ENCODE results near the gene HOXA7.

The HOXA7 gene

DNA sequence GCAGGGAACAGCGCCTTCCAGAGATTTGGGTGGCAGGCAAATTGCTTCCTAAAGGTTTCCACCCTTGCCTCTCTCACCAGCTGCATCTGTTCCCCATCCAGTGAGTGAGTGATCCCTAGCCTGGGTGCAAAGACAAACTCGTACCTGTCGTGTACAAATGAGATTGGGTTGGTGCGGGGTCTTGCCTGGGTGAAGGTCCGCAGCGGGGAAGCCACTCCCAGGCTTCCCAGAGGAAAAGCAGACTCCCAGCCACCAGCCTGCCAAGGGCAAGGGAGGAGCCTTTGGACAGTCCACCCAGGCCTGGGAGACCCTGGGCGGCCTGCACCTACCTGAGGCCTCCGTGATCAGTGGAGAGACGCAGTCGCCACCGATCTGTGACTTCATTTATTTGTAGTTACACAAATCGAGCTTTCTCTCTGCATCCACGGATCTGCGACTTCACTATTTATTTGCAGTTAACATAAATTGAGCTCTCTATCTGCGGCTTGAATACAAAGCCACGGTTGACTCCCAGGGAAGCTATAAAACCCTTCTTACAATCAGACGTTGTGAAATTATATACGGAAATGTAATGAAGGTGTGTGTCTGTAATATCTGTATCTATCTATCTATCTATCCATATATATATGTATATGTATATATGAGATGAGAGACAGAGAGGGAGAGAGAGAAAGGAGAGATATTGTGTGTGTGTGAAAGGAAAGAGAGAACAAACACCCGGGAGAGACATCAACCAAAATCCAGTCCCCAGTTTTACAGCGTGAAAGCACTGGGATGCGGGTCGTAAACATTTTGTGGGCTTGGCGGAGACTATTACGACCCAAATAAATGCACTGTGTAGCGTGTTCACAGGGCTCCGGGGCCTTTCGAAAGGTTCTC lies 3.0 kb upstream of the HOXA7 start:
- no peak for DNase-seq (ENCODE audit: low read depth)
- TF ChIP-seq, protein P1, sequence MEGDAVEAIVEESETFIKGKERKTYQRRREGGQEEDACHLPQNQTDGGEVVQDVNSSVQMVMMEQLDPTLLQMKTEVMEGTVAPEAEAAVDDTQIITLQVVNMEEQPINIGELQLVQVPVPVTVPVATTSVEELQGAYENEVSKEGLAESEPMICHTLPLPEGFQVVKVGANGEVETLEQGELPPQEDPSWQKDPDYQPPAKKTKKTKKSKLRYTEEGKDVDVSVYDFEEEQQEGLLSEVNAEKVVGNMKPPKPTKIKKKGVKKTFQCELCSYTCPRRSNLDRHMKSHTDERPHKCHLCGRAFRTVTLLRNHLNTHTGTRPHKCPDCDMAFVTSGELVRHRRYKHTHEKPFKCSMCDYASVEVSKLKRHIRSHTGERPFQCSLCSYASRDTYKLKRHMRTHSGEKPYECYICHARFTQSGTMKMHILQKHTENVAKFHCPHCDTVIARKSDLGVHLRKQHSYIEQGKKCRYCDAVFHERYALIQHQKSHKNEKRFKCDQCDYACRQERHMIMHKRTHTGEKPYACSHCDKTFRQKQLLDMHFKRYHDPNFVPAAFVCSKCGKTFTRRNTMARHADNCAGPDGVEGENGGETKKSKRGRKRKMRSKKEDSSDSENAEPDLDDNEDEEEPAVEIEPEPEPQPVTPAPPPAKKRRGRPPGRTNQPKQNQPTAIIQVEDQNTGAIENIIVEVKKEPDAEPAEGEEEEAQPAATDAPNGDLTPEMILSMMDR (IDR thresholded peaks at IDR 0.05; ENCODE audit: insufficient read depth, low read depth, low read length, missing control alignments) = no peak
- H3K4me3 ChIP-seq (ENCODE audit: low read length) = no peak overlapping the region

DNA sequence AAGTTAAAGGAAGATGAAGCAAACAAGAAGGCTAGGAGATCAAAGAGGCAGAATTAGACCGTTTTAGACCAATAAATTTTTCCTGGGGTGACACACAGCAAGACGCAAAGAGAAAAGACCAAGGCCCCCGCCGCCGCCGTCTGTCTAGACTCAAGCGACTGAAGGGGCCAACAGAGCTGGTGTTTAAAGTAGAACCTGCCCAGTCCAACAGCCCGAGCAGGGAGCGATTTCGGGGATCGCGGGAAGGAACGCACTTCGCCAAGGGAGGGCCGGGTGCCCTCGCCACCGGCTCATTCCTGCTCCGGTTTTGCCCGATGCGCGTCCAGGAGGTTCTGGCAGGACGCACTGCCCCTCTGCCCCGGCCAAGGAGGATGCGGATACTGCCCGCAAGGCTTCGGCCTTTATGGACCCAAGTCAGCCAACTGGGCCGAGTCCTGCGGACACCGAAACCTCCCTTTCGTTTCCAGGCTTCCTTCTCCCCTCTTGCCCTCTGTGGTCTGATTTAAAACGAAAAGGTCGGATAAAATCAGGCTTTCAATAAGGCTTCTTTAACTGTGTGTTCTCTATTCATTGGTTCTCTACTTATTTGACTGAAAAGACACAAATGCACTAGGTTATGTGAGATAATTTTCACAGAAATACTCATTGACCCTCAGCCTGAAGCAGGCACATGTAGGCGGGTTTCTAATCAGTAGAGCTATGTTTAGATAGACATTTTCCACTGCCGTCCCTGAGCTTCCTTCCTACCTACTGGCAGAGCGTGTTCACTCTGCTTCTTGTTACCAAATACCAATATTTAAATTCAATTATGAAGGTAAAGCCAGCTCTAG lies 2.2 kb upstream of the HOXA7 start:
- TF ChIP-seq, protein P1 (IDR thresholded peaks at IDR 0.05; ENCODE audit: insufficient read depth, low read depth, low read length, missing control alignments) = no peak
- no peak overlapping the region for H3K4me3 ChIP-seq (ENCODE audit: low read length)
- no peak for DNase-seq (ENCODE audit: low read depth)

DNA sequence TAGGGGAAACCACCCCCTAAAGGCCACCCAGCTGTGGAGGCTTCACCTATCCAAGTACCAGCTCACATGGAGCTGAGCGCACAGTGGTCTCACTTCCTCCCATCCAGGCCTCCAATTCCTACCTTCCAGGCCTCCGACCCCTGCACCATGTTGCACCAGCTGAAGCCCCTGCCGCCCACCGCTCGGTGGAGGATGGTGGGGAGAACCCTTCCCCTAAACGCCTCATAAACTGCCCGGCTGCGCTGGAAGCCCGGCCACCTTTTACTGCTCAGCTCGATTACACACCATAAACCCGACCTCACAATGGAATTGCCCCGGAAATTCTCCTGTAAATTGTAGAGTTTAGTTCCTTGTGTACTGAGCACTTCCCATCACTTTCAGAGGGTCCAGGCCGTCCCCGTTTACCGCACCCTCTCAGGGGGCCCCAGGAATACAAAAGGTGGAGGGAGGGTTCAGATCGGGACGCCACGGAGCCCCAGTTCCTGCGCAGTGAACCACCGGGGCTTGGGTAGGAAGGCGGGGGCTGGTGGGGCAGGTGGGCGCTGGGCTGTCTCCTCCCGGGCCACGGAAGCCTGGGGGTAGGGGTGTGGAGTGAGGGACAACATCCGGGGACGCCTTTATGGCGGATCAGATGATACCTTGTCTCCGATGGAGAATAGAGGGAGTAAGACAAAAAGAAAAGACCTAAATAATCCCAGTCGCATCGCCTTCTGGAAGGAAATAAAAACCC lies 1.4 kb upstream of the HOXA7 start:
- no peak overlapping the region for H3K4me3 ChIP-seq (ENCODE audit: low read length)
- TF ChIP-seq, protein P1 (IDR thresholded peaks at IDR 0.05; ENCODE audit: insufficient read depth, low read depth, low read length, missing control alignments) = no peak
- no peak for DNase-seq (ENCODE audit: low read depth)

DNA sequence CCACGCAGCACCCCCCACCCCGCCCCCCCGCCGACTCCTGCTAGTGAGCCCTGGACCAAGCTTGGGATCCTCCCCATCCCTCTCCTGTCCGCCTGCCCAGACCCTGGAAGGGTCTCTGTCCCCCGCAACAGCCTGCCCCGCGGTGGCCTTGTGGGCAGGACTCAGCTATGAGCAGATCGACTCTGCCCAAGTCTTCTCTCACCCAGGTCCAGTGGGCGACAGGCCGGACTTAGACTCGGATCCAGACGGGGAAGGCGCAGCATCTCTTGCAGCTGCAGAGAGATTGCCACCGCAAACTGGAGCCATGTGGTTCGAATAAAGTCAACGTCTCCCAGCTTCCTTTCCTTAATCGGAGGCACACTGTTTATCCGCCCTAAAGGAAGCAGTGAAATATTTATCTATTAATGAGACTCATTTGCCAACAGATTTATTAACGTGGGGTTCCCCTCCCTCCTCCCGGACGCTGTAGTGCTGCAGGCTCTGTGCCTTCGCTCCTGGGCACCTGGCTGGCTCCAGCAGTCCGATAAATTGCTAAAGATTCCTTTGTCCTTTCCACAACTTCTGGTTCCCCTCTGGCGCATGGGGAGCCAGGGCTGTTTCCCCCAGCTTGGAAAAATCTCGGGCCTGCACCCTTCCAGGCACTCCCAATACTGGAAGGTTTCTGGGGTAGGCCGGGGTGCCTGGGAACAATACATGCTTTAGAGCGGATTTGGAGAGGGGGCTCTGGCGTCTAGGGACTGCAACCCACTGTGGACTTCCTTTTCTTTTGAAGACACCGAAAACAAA lies 634 bp upstream of the HOXA7 start:
- H3K4me3 ChIP-seq (ENCODE audit: low read length) = no peak overlapping the region
- TF ChIP-seq, protein P1 (IDR thresholded peaks at IDR 0.05; ENCODE audit: insufficient read depth, low read depth, low read length, missing control alignments) = no peak
- no peak for DNase-seq (ENCODE audit: low read depth)

DNA sequence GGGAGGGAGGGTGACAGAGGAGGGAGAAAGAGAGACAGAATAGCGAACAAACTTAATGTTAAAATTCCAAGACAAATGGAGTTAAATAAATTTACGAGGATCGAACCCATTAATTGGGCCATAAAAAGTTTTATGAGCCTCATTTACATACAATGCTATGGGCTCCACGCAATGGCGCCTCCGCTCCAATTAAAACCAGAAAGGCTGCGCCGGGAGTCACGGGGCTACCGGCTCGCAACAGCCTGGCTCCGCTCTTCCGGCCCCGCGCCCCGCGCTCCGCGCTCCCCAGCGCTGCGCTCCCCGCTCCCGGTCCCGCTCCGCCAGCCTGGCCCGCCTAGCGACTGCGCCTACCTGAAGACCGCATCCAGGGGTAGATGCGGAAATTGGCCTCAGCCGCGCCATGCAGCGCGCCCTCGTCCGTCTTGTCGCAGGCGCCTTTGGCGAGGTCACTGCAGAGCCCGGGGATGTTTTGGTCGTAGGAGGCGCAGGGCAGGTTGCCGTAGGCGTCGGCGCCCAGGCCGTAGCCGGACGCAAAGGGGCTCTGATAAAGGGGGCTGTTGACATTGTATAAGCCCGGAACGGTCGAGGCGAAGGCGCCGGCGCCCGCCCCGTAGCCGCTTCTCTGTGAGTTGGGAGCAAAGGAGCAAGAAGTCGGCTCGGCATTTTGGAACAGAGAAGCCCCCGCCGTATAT lies 513 bp downstream of the HOXA7 start:
- peak; percentile 32 for DNase-seq (ENCODE audit: low read depth)
- peak overlapping the region; percentile 3 for H3K4me3 ChIP-seq (ENCODE audit: low read length)

More for the DNA sequence above, 513 bp downstream of the HOXA7 start:
- TF ChIP-seq, protein P1 (IDR thresholded peaks at IDR 0.05; ENCODE audit: insufficient read depth, low read depth, low read length, missing control alignments) = no peak

Measured in epithelial cell of esophagus (primary cell).